ENCODE measurements around the gene PARK7.
A peak's percentile ranks its signal among the peaks of the same experiment; 100 is the strongest.

PARK7 gene

GRCh38 chr1:7989762-7990428 lies 28.4 kb downstream of the PARK7 start:
- no peak for DNase-seq (ENCODE audit: low spot score)
- TF ChIP-seq, protein P1, sequence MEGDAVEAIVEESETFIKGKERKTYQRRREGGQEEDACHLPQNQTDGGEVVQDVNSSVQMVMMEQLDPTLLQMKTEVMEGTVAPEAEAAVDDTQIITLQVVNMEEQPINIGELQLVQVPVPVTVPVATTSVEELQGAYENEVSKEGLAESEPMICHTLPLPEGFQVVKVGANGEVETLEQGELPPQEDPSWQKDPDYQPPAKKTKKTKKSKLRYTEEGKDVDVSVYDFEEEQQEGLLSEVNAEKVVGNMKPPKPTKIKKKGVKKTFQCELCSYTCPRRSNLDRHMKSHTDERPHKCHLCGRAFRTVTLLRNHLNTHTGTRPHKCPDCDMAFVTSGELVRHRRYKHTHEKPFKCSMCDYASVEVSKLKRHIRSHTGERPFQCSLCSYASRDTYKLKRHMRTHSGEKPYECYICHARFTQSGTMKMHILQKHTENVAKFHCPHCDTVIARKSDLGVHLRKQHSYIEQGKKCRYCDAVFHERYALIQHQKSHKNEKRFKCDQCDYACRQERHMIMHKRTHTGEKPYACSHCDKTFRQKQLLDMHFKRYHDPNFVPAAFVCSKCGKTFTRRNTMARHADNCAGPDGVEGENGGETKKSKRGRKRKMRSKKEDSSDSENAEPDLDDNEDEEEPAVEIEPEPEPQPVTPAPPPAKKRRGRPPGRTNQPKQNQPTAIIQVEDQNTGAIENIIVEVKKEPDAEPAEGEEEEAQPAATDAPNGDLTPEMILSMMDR (IDR thresholded peaks at IDR 0.05; ENCODE audit: extremely low read depth, missing control alignments) = no peak

DNA sequence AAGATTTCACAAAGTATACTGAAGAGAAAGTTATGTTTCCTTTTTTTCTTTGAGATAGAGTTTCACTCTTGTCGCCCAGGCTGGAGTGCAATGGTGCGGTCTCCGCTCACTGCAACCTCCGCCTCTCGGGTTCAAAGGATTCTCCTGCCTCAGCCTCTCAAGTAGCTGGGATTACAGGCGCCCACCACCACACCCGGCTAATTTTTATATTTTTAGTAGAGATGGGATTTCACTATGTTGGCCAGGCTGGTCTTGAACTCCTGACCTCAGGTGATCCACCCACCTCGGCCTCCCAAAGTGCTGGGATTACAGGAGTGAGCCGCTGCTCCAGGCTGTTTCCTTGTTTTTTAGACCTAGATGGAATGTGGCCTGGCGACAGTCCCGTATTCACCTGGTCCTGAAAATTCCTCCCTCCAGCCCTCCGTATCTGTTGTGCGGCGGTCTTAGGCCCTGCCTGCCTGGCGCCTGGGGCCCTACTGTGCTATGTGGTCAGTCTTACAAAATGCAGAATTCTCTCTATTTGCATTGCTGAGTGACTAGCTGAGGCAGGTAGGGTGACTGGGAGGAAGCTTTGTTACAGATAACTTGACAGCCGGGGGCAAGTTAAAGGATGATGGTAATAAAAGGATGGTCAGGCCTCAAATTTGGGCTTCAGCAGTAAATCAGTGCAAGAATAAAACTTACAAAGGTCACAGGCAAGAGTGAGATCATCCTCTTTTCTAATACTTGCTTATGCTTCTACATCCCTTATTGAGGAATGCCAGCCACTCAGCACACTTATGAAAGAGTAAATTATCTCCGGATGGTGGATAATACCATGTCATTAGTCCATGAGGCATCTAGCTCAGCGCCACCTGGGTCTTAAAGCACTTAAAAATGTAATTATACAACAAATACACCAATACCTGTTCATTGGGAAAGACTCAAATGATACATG lies 30.3 kb downstream of the PARK7 start:
- no peak for DNase-seq (ENCODE audit: low spot score)
- TF ChIP-seq, protein P1 (IDR thresholded peaks at IDR 0.05; ENCODE audit: extremely low read depth, missing control alignments) = no peak

GRCh38 chr1:7992885-7993284 lies 31.4 kb downstream of the PARK7 start:
- TF ChIP-seq, protein P1 (IDR thresholded peaks at IDR 0.05; ENCODE audit: extremely low read depth, missing control alignments) = no peak
- DNase-seq (ENCODE audit: low spot score) = no peak

DNA sequence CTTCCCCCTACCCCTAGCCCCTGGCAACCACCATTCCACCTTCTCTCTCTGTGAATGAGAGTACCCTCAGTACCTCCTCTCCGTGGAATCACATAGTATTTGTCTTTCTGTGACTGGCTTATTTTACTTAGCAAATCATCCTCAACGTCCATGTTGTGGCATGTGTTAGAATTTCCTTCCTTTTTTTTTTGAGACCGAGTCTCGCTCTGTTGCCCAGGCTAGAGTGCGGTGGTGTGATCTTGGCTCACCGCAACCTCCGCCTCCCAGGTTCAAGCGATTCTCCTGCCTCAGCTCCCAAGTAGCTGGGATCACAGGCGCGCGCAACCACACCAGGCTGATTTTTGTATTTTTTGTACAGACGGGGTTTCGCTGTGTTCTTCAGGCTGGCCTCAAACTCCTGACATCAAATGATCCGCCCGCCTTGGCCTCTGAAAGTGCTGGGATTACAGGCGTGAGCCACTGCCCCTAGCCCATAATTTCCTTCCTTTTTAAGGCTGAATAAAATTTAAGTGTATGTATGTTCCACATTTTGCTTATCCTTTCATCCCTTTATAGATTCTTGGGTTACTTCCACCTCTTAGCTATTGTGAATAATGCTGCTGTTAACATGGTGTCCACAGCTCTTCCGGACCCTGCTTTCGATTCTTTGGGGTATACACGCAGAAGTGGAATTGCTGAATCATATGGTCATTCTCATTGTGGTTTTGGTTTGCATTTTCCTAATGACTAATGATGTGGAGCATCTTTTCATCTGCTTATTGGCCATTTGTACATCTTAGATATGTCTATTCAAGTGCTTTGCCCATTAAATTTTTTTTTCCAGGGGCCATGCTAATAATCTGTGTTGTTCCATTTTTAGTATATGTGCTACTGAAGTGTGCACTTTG lies 32.3 kb downstream of the PARK7 start:
- TF ChIP-seq, protein P1 (IDR thresholded peaks at IDR 0.05; ENCODE audit: extremely low read depth, missing control alignments) = no peak
- DNase-seq (ENCODE audit: low spot score) = peak; percentile 35

DNA sequence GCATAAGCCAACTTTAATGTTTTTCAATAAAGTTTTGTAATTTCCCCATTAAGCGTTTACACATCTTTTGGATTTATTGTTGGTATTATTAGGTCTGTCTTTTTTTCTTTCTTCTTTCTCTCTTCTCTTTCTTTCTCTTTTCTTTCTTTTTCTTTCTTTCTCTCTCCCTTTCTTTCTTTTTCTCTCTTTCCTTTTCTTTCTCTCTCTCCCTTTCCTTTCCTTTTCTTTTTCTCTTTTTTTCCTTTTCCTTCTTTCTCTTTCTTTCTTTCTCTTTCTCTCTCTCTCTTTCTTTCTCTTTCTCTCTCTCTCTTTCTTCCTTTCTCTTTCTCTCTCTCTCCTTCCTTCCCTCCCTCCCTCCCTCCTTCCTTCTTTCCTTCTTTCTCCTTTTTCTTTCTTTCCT lies 33.3 kb downstream of the PARK7 start:
- TF ChIP-seq, protein P1 (IDR thresholded peaks at IDR 0.05; ENCODE audit: extremely low read depth, missing control alignments) = no peak
- DNase-seq (ENCODE audit: low spot score) = no peak

GRCh38 chr1:7995437-7995836 lies 33.9 kb downstream of the PARK7 start:
- no peak for DNase-seq (ENCODE audit: low spot score)
- TF ChIP-seq, protein P1 (IDR thresholded peaks at IDR 0.05; ENCODE audit: extremely low read depth, missing control alignments) = no peak

Data from GM20000 (cell line).